GM21737 (cell line): ENCODE data around the gene LATS1.
"Not testable (repeated sequence)": the region's sequence is repeated elsewhere in the genome, so short reads cannot be mapped to it uniquely, and the experiment has no call there.

Experiments
- ATAC-seq: cut with Tn5 transposase; IDR thresholded peaks from one replicate; pipeline ENCODE4 v1.9.1; 2021; ENCODE audit warnings: mild to moderate bottlenecking, moderate library complexity; ENCODE audit not compliant: unreplicated experiment

Gene LATS1

DNA sequence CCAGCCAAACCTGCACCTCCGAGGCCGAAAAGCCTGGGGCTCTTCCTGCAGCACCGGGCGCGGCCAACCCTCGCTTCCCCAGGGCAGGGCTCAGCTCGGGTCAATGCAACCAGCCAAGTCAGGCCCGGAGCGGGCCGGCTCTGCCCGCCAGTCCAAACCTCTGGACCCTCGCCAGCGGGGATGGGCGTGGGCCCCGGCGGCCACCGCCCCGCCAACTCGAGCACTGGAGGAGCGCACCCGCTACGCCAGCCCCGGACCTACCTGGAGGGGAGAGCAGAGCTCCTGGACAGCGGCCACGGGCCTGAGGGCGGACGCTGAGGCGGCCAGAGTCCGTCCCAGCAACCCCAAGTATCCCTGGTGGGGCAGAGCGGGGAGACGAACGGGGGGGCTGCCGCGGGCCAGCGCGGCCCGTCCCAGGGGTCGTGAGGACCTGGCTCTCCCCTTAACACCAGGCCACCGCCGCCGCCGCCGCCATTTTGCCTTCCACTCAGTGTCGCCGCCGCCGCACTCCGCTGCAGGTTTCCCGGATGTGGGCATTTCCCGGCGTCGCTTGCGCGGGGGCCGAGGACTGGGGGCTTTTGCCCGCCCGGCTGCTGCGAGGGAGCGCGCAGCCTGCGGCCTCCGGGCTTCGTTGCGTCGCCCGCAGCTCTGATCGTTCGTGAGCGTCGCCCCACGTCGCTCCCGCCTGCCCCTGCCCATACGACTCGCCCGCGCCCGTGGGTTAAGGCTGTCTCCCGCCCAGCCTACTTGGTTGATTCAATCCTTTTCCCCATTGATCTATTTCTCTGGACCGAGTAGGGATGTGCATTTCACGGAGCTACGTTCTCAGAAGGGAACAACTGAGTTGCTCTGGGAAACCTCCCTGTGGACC is at the start of gene LATS1:
LATS1 (minus strand) TSS at position 514 of the 871 bp plus-strand sequence. CDS start 15,975 bp downstream, outside the sequence.
- ATAC-seq = peak; percentile 83

DNA sequence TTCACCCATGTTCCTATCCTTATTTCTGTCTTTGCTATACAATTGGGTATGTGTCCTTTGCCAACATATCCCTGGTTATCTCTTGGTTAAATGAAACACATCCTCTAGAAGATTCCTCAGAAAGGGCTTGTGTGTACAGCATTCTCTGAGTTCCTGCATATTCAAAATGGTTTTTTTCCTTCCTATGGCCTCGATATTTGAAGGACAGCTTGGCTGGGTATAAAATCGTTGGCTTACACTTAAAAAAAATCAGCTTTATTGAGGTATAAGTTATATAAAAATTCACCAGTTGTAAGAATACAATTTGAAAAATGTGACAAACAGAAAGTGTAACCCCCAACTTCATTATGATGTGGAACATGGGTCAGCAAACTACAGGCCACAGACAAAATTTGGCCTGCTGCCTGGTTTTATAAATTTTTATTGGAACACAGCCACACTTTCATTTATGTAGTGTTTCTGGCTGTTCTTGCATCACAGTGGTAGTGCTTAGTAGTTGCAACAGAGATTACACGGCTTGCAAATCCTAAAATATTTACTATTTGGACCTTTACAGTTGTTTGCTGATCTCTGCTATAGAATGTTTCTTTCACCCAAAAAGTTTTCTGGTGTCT is 48.4 kb upstream of the LATS1 start:
- ATAC-seq = no peak

DNA sequence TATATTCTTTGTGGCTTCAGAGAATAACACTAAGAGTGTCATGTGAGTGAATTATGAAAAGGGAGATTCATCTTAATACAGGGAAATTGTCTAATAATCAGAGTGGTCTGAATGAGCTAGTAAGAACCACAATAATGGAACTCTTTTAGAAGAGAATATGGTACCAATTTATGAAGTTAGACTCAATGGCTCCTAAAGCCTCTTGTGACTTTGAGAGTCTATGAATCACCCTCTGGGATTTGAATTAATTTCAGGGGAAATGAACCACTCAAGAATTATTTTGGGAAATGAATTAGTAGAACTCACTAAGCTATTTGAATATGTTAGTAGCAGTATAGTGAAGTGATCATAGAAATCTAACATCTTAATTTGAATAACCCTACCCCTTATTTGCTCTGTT is 46.0 kb upstream of the LATS1 start:
- ATAC-seq = no peak

DNA sequence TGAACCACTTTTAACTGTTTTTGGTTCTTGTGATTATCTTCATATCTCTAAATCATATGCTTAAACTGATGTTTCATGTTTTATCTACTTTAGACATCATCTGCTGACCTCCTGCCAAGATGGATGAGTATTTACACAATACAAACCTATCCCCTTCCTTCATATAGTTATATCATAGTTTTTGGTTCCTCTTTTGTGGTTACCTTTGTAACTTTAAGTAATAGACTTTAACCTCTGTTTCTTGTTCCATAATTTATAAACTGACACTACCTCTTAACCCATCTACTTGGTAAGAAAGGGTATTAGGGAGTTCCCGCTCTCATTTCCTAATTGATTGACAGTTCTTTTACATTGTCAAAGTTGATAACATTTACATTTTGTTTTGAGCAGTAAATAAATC is 43.5 kb upstream of the LATS1 start:
- ATAC-seq = peak; percentile 96

DNA sequence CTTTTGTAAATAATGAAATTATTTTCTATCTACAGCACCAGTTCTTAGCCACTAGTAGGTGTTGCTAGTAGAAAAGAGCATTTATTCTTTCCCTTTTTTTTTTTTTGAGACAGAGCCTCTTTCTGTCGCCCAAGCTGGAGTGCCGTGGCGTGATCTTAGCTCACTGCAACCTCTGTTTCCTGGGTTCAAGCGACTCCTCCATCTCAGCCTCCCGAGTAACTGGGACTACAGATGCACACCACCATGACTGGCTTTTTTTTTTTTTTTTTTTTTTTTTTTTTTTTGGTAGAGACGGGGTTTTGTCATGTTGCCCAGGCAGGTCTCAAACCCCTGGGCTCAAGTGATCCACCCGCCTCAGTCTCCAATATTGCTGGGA is 38.3 kb upstream of the LATS1 start:
- ATAC-seq = no peak

DNA sequence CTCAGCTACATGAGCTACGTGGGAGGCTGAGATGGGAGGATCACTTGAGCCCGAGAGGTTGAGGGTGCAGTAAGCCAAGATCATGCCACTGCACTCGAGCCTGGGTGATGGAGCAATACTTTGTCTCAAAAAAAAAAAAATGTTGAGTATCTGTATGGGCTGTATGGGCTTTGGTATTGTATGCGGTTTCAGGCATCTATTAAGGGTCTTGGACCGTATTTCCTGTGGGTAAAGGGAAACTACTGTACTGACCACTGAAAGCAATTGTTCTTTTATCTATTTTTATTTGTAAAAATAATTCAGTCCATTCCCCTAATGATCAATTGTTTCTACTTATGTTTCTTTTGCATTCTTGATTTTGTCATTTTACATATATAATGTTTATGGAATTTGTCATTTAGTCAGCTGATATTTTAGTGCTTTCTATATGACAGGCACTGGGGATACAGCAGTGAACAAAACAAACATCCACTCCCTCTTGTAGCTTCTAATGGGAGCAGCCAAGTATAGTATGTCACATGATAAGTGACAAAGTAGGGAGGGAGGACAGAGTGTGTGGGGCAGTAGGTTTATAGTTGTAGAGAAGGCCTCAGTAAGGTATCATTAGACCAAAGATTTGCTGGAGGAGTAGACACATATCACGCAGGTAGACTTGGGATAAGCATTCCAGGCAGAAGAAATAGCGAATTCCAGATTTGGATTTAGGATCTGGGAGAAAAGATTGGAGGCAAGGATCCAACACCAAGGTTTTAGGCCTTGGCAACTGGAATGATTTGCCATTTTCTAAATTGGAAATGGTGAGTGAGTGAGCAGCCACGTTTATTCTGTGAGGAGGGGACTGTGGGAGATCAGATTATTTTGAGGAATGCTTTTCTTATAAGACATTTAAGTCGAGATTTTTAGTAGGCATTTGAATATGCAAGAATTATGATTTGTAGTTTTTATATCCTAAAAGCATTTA is 37.7 kb upstream of the LATS1 start:
- ATAC-seq = no peak

DNA sequence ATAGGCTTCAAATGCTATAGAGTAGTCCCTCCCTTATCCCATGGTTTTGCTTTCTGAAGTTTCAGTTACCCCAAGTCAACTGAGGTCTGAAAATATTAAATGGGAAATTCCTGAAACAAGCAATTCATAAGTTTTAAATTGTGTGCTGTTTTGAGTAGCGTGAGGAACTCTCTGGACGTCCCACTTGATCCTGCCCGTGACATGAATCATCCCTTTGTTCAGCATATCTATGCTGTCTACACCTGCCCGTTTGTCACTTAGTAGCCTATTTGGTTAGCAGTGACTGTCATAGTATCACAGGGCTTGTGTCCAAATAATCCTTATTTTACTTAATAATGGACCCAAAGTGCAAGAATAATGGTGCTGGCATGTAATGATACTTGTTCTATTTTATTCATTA is 36.6 kb upstream of the LATS1 start:
- no peak for ATAC-seq

DNA sequence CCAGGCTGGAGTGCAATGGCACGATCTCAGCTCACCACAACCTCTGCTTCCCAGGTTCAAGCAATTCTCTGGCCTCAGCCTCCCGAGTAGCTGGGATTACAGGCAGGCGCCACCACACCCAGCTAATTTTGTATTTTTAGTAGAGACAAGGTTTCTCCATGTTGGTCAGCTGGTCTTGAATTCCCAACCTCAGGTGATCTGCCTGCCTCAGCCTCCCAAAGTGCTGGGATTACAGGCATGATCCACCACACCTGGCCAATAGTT is 35.4 kb upstream of the LATS1 start:
- not testable (repeated sequence) for ATAC-seq

DNA sequence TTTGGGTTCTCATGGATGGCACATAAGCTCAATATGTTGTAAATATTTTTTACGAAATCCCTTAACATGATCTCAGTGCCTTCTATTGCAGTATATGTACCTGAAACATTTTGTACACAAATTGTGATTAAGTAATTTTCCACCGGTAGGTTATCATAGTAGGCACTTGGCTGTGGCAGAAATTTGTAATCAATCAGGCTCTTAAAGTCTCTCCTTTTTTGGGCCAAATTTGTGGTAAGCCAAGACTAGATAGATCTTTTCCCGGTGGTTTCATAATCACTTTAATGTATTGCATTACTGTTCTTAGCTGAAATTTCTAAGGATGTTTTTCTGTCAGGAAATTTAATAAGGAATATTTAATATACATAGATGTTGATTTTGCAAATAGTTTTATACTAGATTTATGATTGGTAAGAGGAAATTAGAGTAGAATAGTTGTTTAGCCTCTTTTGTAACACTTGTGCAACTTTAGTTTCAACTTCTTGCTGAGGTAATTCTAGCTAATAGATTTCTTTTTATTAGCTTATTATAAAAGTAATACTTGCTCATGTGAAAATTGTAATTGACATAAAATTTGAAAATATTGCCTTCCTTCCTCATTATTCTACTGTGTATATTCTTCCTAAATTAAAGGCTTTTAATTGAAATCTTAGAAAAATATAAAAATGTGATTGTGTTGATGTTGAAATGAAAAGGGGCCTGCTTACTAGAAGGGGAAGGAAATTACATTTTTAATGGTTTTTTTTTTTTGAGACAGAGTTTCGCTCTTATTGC is 34.9 kb upstream of the LATS1 start:
- no peak for ATAC-seq

DNA sequence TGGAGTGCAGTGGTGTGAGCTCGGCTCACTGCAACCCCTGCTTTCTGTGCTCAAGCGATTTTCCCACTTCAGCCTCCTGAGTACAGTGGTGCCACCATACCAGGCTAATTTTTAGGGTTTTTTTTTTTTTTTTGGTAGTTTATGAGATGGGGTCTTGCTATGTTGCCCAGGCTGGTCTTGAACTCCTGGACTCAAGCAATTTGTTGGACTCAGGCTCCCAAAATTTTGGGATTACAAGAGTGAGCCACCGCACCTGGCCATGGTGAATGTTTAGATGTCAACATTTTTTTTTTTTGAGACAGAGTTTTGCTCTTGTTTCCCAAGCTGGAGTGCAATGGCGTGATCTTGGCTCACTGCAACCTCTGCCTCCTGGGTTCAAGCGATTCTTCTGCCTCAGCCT is 34.0 kb upstream of the LATS1 start:
- not testable (repeated sequence) for ATAC-seq

DNA sequence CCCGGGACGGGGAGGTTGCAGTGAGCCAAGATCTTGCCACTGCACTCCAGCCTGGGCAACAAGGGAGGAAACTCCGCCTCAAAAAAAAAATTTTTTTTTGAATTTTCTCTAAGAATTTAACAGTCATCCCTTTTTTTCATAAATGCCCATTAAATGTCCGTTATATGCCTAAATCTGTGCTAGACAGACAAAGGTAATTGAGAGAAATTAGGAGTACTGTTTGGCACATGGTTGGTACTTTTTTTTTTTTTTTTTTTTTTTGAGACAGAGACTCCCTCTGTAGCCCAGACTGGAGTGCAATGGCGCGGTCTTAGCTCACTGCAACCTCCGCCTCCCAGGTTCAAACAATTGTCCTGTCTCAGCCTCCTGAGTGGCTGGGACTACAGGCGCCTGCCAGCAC is 33.3 kb upstream of the LATS1 start:
- ATAC-seq = no peak

DNA sequence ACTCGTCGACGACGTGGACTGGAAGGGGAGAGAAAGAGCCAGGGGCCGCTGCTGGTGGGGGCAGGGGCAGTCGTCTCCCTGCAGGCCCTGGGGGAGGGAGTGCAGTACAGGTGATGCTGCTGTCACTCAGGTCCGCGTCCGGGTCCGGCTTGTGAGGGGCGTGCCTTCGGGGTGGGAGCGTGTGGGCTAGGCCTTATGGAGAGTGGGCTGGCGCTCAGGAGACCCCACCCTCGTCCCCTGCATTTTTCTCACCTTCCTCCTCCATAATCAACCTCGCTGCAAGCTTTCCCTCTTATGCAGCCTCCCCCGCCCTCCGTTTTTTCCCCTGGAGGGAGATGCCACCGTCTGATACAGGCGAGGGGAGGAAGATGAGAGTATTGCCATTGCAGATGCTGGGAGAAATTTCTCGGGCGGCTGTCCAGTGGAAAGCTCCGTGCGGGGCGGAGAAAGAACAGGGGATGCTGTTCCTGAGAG is 32.3 kb upstream of the LATS1 start:
- ATAC-seq = peak; percentile 34

DNA sequence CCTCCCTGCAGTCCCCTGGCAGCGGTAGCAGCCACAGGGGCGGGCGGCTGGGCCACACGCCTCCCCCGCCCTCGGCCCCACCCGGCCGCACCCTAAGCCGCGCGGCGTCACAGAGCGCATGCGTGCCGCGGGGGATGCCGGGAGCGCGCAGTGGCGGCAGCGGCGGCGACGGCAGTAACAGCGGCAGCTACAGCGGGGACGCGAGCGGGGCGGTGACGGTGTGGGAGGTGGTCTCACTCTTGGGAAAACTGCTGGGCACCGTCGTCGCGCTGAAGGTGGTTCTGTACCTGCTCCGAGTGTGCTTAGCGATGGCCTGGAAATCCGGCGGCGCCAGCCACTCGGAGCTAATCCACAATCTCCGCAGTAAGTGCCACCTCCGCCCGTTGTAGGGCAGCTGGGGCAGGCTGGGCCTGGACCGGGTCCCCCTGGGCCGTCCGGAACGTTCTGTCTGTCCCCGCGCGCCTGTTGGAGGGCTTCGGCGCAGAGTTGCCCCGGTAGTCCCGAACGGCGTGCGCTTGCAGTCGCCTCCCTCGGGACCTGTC is 31.8 kb upstream of the LATS1 start, which contains the start of gene PCMT1:
PCMT1 (plus strand) TSS at position 148 of the 542 bp plus-strand sequence; CDS start at position 309, 161 bp downstream.
- ATAC-seq = peak; percentile 85

DNA sequence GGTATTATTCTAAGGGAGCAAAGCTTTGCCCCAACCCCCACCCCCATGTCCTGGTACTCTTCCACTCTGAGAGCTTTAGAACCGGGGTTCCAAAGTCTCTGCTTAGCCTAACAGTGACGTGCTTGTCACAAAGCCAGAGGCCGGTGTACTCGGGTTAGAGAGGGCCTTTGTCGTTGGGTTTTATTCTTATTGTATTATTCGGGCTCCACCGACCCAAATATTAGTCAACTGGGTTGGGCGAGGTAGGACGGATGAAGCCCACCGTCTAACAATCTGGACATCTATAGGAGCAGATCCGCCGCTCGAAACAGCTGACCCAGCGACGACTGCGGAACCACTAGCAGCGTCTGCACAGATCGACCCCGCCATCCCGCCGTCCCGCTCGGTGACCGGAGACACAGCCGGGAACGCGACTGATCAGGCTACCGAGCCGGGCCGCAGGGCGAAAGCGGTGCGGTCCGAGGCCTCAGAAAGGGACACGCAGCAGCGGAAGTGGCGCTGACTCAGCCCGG is 31.2 kb upstream of the LATS1 start:
- ATAC-seq = not testable (repeated sequence)

DNA sequence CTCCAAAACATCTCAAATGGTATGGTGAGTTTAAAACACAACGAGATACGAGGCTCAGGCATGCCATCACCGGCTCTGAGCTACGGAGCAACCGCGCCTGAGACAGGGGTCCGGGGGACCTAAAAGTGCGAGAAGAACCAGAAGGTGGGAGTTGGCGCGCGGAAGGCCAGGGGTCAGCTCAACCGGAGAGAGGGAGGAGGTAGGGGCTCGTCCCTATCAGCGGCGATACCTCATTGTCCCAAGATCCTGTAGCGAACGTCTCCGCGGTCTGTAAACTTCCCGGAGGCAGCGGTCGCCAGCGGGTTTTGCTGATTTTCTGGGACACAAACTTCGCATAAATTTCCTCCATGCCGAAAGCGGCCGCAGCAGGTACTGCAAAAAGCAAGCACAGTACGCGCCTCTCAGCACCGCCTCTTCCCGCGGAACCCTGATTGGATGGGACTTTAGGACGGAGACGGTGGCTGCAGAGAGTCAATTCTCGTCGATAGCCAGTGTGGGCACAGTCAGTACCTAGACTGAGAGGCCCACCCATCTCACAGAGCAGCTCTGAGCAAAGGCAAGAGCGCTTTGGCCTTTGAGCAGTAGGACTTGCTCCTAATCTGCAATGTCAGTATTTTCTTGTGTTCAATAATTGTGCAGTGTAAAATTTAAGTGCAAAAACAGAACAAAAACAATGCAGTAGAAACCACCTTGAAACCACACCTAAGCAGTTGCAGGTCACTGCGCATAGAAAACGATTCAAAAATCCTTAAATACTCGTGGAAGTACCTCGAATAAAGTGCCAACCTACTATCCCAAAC is 28.4 kb upstream of the LATS1 start, which contains the start of gene NUP43:
NUP43 (minus strand) TSS at position 383 of the 800 bp plus-strand sequence; CDS start at position 349, 34 bp downstream.
- peak; percentile 59 for ATAC-seq

DNA sequence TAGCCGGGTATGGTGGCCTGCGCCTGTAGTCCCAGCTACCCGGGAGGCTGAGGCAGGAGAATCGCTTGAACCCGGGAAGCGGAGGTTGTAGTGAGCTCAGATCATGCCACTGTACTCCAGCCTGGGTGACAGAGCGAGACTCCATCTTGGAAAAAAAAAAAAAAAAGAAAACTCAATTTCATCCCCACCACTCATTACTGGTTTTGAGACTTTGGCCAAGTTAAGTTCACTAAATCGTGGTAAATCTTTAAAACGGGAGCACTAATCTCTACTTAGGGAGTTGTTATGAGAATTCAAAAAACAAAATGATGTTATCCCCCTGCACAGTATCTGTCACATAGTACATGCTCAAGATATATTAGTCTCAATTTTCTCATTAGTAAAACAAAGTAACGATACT is 27.4 kb upstream of the LATS1 start:
- not testable (repeated sequence) for ATAC-seq

DNA sequence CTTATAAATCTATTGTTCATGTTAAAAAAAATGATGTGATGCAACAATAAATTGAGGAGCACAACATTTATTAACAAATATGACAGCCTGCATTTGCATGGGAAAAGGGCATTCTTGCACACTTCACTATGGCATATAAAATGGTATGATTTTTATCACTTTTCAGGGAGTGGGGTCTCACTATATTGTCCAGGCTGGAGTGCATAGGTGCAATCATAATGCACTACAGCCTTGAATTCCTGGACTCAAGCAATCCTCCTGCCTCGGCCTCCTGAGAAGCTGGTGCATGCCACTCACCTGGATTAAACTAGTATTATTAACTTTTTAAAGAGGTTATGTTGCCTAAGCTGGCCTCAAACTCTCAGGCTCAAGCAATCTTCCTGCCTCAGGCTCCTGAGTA is 17.0 kb upstream of the LATS1 start:
- ATAC-seq = no peak

DNA sequence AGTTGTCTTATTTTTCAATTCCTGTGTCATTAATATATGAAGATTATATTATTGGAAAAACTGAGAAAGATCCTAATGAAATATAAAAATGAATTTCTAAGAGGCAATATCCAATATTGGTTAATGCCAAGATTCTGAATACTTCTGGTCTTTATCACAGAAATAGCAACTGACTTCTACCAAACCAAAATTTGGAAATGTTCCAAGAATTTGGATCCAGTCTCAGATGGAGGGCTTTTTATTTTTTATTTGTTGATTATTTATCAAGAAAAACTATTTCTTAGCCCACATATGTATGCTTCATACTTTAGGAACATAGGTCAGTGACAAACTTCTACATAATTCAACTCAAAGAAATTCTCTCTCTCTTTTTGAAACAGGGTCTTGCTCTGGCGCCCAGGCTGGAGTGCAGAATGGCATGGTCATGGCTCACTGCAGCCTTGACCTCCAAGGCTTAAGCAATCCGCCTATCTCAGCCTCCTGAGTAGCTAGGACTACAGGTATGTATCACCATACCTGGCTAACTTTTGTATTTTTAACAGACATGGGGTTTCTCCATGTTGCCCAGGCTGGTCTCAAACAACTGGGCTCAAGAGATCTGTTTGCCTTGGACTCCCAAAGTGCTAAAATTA is 15.3 kb upstream of the LATS1 start:
- ATAC-seq = no peak

DNA sequence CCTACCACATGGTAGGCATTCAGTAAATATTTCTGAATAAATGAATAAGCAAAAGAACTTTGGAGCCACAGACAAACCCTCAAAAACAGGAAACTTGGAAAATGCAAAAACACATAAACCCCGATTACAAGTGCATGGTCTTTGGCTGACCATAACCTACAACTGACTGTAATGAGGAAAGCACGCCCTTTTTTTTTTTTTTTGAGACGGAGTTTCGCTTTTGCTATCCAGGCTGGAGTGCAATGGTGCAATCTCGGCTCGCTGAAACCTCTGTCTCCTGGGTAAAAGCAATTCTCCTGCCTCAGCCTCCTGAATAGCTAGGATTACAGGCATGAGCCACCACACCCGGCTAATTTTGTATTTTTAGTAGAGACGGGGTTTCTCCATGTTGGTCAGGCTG is 11.9 kb upstream of the LATS1 start:
- no peak for ATAC-seq
